Fibroblast of the conjunctiva (primary cell): ENCODE results near the gene IMPA2.
A peak's percentile ranks its signal among the peaks of the same experiment; 100 is the strongest.
"Not testable (repeated sequence)": the region's sequence is repeated elsewhere in the genome, so short reads cannot be mapped to it uniquely, and the experiment has no call there.

ENCODE experiments used
- DNase-seq: peaks from one replicate; pipeline ENCODE4 v3.0.0-alpha.2; 2010; ENCODE audit warnings: low read depth

The IMPA2 gene

DNA sequence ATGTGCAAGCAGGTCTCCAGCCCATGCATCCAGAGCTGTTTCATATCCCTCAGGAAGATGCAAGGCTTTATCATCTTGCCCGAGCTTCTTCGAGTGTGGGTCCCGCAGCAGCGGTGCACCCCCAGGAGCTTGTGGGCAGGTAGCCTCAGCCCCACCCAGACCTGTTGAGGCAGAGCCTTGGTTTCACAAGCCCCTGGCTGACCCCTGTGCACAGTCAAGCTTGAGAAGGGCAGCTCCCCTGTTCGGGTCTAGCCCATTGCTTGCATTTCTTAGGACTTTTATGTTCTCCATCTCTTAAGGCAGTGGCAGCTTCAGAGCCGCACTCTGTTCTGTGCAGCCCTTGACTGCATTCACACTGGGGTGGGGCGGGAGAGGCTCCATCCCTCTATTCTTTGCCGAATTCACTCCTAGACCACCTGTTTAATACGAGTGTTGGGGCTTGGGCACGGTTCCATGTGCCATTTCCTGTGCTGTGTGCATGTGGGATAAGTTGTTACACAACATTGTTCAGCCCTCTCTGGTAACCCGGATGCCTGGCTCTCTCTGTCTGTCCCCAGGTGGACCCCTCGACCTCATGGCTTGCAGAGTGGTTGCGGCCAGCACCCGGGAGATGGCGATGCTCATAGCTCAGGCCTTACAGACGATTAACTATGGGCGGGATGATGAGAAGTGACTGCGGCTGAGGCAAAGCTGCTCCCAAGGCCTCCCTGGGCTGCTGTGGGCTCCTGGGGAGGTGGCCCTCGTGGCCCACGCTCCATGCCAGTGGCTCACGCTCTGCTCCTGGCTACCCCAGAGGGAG is 48.7 kb downstream of the IMPA2 start:
- no peak for DNase-seq

DNA sequence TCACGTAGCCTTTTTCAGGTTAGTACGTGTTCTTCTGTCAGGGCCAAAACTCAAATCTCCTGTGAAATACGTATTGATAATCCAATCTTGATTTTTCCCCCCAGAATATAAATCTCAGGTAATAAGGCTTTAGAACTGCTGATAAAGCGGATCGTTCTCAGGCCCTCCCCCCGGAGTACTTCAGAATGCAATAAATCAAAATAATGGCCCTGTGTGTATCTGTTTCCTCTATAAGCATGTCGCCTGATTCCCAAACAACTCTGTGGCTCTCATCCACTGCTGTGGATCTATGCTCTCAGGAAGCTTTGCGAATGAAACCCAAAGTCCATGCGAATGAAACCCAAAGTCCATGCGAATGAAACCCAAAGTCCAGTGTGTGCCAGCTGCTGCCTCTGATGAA is 49.4 kb downstream of the IMPA2 start:
- no peak for DNase-seq

GRCh38 chr18:12031181-12031580 is 49.9 kb downstream of the IMPA2 start:
- no peak for DNase-seq

DNA sequence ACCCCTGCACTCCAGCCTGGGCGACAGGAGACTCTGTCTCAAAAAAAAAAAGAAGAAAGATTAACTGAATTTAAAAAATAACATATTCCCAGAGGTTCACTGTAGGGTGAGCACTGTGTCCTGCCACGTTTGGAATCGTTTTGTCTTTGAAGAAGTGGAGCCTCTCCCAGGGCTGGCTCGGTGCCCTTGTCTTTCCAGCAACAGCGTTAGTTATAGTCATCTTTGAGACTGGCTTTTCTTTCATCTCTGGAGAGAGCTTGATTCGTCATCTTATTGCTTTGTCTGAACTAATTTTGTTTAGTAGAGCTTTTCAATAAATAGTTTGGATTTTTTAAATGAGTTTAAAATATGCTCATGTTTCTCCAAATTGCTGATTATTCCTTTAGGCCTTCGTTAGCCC is 50.5 kb downstream of the IMPA2 start:
- DNase-seq: peak; percentile 36

GRCh38 chr18:12032786-12033642 is 51.7 kb downstream of the IMPA2 start:
- DNase-seq: no peak

- no peak for DNase-seq
Observed at GRCh38 chr18:12033643-12034025, 52.3 kb downstream of the IMPA2 start.

DNA sequence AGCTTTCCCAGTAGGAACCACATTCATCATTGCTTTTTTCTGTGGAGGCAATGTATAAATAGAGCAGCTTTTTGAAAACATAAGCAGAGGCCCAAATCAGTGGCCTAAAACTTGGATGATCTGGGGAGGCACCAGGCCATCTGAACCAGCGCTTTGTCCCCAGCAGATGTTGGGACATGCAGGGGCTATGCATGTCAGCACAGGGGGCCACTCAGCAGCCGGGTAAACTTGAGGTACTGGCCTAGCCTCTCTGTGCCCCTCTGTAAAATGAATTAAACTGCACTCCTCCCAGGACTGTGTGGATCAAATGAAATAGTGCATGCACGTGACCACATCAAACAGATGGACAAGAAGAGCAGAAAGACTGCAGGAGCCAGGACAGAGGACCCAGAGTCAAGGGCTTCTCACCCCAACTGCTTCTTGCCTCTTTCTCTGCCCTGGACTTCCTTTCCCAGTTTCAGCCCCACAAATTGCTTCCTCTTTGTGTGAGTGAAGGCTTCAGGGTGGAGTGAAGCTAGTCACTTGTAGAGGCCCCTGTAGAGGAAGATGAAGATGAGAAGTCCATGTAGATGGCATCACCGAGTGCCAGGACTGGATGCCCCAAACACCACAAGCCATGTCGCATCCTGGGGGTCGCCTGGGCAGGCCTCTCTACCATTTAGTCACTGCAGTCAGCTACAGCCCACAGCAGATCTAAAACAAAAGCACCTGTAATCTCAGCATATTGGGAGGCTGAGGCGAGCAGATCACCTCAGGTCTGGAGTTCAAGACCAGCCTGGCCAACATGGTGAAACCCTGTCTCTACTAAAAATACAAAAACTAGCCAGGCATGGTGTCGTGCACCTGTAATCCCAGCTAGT is 53.2 kb downstream of the IMPA2 start:
- no peak for DNase-seq

- DNase-seq: no peak
Observed at GRCh38 chr18:12035481-12035880, 54.2 kb downstream of the IMPA2 start.

- no peak for DNase-seq
Observed at GRCh38 chr18:12036201-12036751, 55.0 kb downstream of the IMPA2 start.

- no peak for DNase-seq
Observed at GRCh38 chr18:12038082-12038638, 56.9 kb downstream of the IMPA2 start.

DNA sequence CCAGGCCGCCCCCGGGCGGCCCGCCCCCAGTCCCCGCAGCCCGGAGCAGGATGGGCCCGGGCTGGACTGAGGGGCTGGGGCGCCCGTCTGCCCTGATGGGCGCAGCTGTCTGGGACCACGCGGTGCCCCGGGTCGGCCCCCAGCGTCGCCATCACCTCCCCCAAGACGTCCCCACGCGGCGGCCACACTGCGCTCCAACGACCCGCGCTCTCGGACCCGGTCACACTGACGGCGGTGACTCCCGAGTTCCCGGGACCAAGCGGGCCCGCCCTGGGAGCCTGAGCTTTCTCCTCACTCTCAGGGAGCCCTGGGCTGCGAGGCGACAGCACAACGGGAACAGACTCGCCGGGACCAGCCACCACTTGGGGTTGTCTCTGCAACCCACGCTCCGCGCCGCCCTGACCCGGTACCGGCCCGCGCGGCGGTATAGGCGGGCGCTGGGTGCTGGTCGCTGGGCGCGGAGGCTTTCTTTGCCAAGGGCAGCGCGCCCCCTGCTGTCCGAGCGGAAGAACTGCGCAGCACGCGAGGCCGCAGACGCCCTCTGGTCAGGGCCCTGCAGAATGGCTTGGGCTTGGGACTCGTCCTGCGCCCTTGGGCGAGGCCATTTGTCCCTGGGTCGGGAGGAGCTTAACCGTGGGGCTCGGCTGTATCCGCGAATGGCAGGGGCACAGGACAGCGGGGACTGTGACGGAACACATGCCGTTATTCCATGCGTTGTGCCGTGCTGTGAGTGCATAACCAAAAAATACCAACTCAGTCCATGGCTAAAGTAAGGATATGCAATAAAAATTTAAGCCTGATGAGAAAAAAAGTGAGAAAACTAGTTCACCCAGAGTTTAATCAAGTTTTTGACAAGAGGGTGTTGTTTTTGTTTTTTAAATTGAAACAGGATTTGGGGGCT is 57.6 kb downstream of the IMPA2 start:
- DNase-seq: peak; percentile 66

GRCh38 chr18:12039540-12039930 is 58.2 kb downstream of the IMPA2 start:
- not testable (repeated sequence) for DNase-seq

DNA sequence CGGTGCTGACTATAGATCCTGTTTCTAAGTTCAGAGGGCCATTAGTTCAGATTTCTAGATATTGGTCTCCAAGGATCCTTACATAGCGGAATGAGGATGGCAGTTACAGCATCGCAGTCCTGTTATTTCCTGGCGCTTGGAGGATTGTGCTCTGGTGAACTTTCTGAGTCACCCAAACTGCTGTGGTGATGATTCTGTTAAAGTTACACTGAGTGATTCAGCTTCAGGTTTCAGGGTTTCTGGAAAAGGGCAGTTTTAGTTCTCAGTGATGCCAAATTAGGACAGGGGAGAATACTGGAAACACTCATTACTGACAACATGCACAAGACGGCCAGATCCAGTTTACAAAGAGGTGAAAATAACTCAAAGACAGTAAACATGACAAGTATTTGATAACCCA is 60.3 kb downstream of the IMPA2 start:
- DNase-seq: peak; percentile 43

GRCh38 chr18:12043811-12044210 is 62.5 kb downstream of the IMPA2 start:
- DNase-seq: no peak

GRCh38 chr18:12044591-12044990 is 63.3 kb downstream of the IMPA2 start:
- DNase-seq: no peak

- no peak for DNase-seq
Observed at GRCh38 chr18:12046046-12046750, 64.9 kb downstream of the IMPA2 start.

- no peak for DNase-seq
Observed at GRCh38 chr18:12046751-12047335, 65.5 kb downstream of the IMPA2 start.

DNA sequence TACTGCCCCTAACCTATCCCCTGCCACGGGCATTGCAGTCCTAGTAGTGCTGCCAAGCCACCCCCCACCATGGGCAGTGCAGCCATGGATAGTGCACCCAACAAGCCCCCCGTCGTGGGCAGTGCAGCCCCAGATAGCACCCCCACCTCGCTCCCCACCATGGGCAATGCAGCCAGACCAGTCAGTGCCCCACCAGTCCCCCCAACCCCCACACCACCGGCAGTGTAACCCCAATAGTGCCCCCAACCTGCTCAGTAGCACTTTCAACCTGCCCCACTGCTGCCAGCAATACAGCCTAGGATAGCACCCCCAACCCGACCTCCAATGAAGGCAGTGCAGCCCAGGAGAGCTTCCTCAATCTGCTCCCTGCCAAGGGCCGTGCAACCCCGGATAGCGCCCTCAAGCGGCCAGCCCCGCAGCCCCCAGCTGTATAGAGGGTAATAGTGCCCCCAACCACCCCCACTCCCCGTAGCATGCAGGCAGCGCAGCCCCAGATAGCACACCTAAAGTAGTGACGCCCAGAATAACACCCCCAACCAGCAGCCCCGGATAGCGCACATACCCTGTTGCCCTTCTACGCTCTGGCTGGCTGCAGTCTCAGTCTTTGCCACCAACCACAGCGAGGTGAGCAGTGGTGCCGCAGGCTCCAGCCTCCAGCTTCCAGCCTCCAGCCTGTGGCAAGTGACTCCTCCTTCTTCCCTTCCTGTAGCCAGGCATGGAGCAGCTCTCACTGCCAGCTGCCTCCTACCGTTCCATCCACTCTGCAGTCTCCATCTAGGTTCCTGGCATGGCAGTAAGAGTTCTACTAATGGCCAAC is 66.9 kb downstream of the IMPA2 start:
- no peak for DNase-seq

DNA sequence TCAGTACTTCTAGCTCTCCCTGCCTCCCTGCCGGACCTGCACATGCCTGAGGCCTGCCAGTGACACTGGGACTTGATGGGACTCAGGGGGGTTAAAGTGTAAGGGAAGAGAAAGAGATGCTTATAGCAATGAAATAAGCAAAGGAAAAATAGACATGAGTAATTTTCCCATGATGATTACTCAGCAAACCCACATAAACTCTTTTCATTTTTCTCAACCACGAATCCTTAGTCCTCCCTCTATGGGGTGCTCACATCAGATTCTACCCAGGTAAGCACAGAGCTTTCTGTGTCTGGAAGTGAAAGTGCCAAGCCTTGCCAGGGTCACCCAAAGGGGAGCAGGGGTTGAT is 67.5 kb downstream of the IMPA2 start:
- no peak for DNase-seq
